Activated gamma-delta T cell treated with Interleukin-2 at 50 U/mL for 16 hours (primary cell): ENCODE measurements around the gene LRRC40.
"Not testable (repeated sequence)": the region's sequence is repeated elsewhere in the genome, so short reads cannot be mapped to it uniquely, and the experiment has no call there.

Source experiments
- DNase-seq: peaks from one replicate; pipeline ENCODE4 v3.0.0-alpha.2; 2020

LRRC40 gene

GRCh38 chr1:70200065-70200464 is 5.3 kb downstream of the LRRC40 start:
- DNase-seq = no peak

GRCh38 chr1:70196333-70196732 is 9.0 kb downstream of the LRRC40 start:
- DNase-seq = no peak

GRCh38 chr1:70195342-70195741 is 10.0 kb downstream of the LRRC40 start:
- no peak for DNase-seq

- DNase-seq = no peak
Observed at GRCh38 chr1:70194601-70195000, 10.8 kb downstream of the LRRC40 start.

GRCh38 chr1:70192446-70192845 is 12.9 kb downstream of the LRRC40 start:
- not testable (repeated sequence) for DNase-seq

GRCh38 chr1:70190180-70190579 is 15.2 kb downstream of the LRRC40 start:
- DNase-seq = no peak

- no peak for DNase-seq
Observed at GRCh38 chr1:70188522-70188921, 16.9 kb downstream of the LRRC40 start.

GRCh38 chr1:70185181-70185580 is 20.2 kb downstream of the LRRC40 start:
- DNase-seq = not testable (repeated sequence)

- DNase-seq = no peak
Observed at GRCh38 chr1:70171512-70171911, 33.9 kb downstream of the LRRC40 start.

- no peak for DNase-seq
Observed at GRCh38 chr1:70169018-70169839, 36.1 kb downstream of the LRRC40 start.

- no peak for DNase-seq
Observed at GRCh38 chr1:70168283-70168682, 37.1 kb downstream of the LRRC40 start.

GRCh38 chr1:70164350-70164749 is 41.0 kb downstream of the LRRC40 start:
- no peak for DNase-seq

- DNase-seq = no peak
Observed at GRCh38 chr1:70156529-70157120, 48.8 kb downstream of the LRRC40 start.

GRCh38 chr1:70153739-70154138 is 51.6 kb downstream of the LRRC40 start:
- DNase-seq = no peak

GRCh38 chr1:70150444-70150843 is 54.9 kb downstream of the LRRC40 start:
- DNase-seq = no peak

- DNase-seq = no peak
Observed at GRCh38 chr1:70146488-70146887, 58.9 kb downstream of the LRRC40 start.

GRCh38 chr1:70143048-70143659 is 62.2 kb downstream of the LRRC40 start:
- no peak for DNase-seq

GRCh38 chr1:70142075-70142474 is 63.3 kb downstream of the LRRC40 start:
- no peak for DNase-seq

GRCh38 chr1:70140894-70141293 is 64.5 kb downstream of the LRRC40 start:
- DNase-seq = no peak

- DNase-seq = no peak
Observed at GRCh38 chr1:70140343-70140742, 65.0 kb downstream of the LRRC40 start.

GRCh38 chr1:70134148-70134547 is 71.2 kb downstream of the LRRC40 start:
- no peak for DNase-seq

- no peak for DNase-seq
Observed at GRCh38 chr1:70117046-70117445, 88.3 kb downstream of the LRRC40 start.

- DNase-seq = no peak
Observed at GRCh38 chr1:70115315-70115714, 90.1 kb downstream of the LRRC40 start.

- no peak for DNase-seq
Observed at GRCh38 chr1:70112838-70113237, 92.5 kb downstream of the LRRC40 start.
